CMK (cell line): ENCODE measurements around the gene ACAD11.
"Not testable (repeated sequence)": the region's sequence is repeated elsewhere in the genome, so short reads cannot be mapped to it uniquely, and the experiment has no call there.

Experiments
- DNase-seq: peaks from one replicate; pipeline ENCODE4 v3.0.0-alpha.2; 2010; ENCODE audit warnings: low read depth

The ACAD11 gene

DNA sequence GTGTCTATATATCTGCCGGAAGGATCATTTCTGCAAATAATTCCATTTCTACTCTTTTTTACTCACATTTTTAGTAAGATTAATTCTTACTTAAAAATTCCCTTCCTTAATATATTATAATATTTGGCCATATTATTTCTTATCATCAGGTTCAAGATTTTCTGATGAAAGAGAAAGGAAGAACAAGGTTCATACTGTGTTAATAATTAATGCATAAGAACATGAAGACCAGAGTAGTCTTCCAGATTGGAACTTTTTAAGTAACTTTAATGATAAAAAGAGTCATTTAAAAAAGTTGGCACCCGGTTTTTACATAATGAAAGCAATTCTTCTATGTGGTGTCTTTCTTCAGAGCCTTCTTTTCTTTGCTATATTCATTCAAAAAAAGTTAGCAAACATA lies 61.9 kb downstream of the ACAD11 start:
- DNase-seq, result no peak

DNA sequence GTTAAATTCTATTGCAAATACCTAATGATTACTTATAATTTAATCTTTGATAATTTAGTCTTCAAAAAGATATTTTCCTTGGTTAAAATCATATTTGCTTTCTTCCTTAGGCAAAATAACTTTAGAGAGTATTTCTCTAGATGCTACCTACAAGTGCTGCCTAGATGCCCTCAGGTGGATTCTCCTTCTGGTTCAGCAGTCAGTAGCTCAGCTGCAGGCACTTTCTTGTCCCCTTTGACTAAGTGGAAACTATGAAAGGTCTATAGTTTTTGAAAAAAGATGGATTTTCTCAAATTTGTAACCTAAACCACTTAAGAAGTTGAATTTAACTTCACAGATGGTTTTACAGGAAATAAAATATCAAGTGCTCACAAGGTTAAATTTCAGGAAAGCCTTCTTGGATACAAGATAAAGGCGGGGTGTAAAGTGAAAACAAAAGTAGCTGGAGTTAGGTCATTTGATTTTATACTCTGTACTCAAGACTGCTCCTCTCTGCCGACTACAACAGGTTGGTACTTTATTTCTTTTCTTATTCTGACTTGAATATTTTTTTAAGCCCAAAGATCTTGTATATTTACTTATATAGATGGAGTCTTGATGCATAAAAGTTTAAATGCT lies 62.7 kb downstream of the ACAD11 start, which contains the start of gene ACKR4:
Gene ACKR4 (plus strand): TSS at position 455 of the 618 bp plus-strand sequence. CDS start 3,128 bp downstream, outside the sequence.
- no peak for DNase-seq

DNA sequence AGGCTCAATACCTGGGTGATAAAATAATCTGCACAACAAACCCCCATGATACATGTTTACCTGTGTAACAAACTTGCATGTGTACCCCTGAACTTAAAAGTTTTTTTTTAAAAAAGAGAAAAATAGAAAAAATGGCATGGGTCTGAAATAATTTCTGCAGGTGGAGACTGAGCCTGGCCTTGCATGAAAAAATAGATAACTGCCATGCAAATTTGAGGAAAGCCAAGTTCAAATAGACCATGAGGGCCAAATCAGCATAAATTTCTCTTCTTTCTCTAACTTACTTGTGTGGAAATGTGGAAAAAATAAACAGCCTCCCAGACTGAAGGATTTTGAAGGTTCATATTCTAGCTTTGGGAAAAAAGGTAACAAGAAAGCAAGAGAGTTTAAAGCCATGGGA lies 63.3 kb downstream of the ACAD11 start:
- DNase-seq, result no peak

DNA sequence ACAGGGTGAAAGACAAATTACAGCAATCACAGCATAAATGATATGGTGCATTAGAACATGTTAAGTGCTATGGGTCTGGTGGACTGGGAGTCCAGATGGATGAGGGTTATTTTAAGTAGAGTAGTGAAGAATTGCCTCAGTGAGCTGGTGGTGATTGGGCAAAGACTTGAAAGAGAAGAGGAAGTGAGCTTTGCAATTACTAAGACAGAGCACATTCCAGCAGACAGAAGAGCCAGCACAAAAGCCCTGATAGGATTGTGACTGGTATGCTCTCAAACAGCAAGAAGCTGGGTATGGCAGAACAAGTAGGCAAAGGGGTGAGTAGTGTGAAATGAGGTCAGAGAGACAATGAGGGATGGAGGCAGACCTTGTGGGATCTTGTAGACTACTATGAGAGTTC lies 64.6 kb downstream of the ACAD11 start:
- DNase-seq, result no peak

DNA sequence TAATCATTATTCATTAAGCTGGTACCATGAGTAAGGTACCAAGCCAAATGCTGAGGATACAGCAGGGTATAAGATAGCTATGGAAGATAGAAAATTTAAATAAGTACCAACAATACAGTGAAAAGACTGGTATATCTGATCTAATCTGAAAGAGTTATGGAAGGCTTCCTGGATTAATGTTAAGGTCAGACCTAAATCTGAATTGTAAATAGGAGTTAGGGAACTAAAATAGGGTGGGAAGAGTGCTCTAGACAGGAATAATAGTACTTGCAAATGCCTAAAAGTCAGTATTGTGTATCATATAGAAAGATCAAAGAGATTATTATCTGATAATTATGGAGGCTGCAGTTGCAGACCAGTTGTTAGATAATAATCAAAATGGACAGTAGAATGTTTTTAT lies 65.1 kb downstream of the ACAD11 start:
- DNase-seq, result no peak

DNA sequence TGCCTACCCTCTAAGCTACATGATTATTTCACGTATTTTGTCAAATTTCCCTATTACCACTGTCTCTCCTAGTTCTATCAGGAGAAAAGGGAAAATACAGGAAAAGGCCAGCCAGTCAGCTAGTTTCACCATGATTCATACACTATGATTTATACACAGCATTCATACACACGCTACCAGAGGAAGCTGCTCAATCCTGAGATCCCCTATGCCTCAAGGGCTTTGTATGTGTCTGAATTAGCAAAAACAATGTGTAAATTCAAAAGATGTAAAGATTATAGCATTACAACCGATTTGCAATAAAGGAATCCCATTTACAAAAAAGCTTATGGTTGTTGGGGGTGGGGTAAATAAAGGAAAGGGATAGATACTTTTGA lies 65.7 kb downstream of the ACAD11 start:
- no peak for DNase-seq

DNA sequence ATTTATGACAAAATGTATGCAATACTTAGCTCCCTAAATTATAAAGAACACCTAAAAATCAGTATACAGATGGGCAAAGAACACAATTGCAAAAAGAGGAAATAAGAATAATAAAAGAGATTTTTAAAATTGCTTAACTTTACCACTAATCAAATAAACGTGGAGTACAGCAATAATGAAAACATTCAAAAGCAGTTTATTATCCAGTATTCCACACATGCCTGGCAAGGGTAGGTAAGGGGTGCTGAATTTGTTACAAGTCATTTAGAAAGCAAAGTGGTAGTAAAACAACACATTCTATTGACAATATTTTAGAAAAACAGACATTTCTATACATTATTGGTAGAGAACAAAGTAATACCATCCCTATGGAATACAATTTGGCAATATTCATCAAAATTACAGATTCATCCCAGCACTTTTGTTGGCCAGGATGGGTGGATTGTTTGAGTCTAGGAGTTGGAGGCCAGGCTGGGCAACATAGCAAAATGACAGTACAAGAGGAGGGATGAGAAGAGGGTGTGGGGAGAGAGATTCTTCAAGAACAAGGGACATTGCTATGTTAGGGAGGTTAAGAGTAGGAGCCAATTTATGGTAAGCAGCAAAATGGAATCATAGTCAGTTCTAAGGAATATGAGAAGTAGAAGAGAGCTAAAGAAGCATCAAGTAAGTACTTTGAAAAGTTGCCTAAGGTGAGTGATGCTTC lies 66.2 kb downstream of the ACAD11 start:
- no peak for DNase-seq

DNA sequence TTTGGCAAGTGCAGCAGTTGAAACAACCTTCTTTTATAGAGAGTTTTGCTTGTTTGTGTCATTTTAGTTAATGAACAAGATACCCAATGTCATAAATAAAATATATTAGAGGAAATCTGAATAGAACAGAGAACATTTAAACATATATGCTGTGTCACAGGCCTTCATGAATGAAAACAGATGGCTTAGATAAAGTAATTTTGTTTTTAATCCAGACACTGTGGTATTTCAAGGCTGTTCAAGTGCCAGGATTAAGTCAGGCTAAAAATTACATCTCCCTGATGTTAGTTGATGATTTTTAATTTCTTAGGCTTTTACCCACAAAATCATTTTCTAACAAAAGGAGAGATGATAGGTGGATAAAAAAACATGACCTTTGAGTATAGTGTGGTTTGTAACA lies 67.4 kb downstream of the ACAD11 start:
- no peak for DNase-seq

DNA sequence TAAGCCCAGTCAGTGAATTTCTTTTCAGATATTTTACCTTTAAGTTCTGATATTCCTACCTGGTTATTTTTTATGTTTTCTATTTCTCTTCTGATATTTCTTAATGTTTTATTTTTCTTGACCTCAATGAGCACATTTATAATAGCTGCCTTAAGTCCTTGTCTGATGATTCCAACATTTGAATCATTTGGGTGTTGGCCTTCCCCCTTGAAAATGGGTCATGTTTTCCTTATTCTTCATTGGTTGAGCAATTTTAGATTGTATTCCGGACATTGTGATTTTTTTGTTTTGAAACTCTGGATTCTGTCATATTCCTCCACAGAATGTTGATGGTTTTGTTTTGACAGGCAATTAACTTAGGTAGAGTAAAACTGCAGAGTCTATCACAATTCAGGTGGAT lies 72.2 kb downstream of the ACAD11 start:
- no peak for DNase-seq

DNA sequence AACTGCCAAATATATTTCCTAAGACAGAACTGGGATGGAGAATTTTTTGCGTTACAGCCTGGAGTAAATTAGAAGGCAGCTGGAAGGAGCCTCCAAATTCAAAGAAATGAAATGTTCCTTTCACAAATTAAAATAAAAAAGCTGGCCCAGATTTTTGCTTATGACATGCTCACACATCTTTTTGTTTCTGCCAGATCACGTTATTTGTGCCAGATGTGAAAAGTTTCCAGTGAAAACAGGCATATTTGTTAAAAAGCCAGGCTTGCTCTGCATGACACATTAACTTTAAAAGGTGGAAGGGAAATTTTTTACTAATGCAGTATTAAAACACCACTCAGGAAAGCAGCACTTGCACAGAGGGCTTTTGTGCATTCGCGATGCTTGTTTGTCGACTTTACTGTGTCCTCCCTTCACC lies 85.8 kb downstream of the ACAD11 start:
- DNase-seq, result no peak

DNA sequence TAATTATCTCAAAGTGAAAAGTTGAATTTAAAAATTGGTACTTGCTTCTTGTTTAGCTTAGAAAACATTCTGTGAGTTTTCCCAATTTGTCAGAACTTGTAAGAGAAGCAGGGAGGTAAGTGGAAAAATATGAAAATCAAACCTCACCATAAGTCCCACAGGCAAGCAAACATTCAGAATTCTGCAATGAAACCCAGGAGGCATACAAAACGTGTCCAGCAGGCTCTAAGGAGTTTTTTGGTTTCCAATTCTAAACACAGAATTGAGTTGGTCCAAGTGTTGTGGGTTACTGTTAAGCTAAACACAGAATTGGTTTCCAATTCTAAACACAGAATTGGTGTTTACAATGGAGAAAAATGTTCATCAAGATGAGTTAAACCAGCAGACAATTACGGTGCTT lies 89.6 kb downstream of the ACAD11 start:
- no peak for DNase-seq

DNA sequence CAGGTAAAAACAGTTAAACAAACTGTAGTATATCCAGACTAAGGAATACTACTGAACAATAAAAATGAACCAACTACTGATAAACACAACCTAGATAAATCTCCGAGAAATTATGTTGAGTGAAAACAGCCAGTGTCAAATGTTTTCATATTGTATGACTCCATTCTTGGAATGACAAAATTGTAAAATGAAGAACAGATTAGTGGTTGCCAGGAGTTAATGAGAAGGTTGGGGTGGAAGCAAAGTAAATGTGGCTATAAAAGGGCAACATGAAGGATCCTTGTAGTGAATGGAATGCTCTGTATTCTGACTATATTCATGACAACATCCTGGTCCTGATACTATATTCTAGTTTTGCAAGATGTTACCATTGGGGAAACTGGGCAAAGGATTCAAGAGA lies 90.0 kb downstream of the ACAD11 start:
- DNase-seq, result no peak

DNA sequence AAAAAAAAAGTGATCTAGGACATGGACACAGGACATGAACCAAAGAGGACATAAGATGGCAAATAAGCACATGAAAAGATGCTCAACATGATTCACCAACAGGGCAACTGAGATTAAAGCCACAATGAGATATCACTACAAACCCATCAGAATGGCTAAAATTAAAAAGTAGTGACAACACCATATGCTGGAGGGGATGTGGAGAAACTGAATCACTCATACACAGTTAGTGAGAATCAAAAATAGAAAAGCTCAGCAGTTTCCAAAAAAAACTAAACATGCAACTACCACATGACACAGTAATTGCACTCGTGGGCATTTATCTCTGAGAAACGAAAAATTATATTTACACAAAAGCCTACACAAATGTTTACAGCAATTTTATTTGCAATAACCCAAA lies 90.5 kb downstream of the ACAD11 start:
- no peak for DNase-seq

DNA sequence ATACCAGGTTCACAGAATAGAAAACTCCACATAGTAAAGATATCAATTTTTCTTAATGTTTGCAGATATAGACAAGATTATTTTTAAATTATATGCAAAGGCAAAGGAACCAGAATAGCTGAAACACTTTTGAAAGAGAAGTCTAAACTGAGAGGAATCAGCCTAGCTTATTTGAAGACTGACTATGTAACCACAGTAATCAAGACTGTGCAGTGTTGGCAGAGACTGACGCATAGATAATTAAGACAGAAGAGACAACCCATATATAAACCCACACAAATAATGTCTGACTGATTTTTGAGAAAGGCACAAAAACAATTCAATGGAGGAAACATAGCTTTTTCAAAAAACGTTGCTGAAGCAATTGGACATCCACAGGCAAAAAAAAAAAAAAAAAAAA lies 91.2 kb downstream of the ACAD11 start:
- no peak for DNase-seq

DNA sequence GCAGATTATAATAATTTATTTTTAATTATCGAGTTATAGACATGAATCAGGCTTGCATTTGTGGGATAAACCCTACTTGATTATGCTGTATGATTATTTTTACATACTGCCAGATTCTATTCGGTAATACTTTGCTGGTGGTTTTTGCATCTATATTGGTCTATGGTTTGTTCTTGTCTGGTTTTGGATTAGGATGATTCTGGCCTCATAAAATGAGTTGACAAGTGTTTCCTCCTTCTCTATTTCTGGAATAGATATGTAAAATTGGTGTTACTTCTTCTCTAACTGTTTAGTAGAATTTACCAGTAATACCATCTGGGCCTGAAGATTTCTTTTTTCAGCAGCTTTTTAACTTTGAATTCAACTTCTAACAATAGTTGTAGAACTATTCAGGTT lies 95.5 kb downstream of the ACAD11 start:
- DNase-seq, result no peak

DNA sequence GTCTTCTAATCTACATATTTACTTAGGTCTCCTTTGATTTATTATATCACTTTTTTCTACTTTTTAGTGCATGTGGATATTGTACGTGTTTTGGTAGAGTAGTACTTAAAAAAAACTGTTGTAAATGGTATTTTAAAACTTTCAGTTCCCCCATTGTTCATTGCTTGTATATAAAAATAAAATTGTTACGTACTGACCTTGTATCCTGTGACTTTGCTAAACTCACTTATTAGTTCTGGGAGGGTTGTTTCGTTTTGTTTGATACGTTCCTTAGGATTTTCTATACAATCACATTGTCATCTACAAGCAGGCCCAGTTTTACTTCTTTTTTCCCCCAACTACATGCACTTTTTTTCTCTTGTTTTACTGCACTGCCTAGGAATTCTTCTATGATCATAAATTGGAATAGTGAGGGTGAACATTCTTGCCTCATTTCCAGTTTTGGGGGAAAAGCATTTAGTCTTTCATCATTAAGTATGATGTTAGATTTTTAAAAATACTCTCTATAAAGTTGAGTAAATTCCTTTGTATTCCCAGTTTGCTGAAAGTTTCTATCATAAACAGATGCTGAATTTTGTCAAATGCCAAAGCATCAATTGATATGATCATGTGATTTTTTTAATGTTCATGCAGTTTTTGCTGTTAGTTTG lies 96.1 kb downstream of the ACAD11 start:
- DNase-seq, result no peak

DNA sequence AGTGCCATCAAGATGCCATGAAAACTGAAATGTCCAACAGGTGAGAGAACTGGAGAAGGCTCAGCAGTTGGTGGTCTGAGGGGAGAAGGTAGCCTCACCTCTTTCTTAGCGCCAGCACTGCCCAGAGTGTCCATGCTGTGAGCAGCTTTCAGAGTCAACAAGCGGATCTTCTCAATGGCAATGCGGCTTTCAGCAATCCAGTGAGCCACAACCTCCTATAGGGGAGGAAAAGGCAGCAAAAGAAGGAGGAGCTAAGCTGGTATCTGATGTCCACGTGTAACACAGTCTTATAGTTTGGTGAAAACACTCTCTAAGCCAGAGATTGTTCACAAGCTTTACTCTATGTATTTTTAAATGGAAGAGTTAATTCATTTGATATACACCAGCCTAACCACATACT lies 98.6 kb downstream of the ACAD11 start:
- DNase-seq, result no peak

DNA sequence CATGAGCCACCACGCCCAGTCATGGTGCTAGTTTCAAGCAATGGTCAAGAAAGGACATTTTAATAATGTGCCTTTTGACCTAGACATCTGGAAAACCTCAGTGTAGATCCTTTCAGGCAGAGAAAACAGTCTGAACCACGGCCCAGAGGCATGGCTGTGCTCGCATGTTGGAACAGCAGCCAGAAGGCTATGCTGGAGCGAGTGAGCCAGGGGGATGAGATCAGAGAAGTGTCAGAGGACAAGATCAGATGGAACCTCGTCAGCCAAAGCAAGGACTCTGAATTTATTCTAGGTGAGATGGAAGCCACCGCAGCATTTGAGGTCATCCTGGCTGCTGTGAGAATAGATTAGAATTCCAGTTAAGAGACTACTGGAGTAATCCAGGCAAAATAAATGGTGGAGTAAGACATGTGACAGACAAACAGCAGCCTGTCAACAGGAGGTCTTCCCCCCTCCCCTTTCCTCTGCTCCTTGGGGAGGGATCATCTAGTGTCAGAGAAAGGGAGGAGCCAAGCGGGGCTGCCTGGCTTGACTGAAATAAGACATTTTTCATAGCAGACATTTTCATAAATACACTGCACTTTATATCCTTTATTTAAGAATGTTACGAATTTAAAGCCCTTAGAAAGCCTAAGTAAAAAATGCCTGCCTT lies 103.0 kb downstream of the ACAD11 start:
- DNase-seq, result no peak

DNA sequence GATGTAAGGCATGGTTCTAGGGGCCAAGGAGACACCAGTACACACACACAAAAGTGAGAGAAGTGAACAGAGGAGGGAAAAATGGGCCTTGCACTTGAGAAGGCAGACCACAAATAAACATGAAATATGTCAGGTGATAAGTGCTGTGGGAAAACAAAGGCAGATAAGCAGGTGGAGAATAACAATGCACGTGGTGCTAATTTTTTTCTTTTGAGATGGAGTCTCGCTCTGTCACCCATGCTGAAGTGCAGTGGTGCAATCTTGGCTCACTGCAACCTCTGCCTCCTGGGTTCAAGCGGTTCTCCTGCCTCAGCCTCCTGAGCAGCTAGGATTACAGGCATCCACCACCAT lies 103.6 kb downstream of the ACAD11 start:
- not testable (repeated sequence) for DNase-seq

DNA sequence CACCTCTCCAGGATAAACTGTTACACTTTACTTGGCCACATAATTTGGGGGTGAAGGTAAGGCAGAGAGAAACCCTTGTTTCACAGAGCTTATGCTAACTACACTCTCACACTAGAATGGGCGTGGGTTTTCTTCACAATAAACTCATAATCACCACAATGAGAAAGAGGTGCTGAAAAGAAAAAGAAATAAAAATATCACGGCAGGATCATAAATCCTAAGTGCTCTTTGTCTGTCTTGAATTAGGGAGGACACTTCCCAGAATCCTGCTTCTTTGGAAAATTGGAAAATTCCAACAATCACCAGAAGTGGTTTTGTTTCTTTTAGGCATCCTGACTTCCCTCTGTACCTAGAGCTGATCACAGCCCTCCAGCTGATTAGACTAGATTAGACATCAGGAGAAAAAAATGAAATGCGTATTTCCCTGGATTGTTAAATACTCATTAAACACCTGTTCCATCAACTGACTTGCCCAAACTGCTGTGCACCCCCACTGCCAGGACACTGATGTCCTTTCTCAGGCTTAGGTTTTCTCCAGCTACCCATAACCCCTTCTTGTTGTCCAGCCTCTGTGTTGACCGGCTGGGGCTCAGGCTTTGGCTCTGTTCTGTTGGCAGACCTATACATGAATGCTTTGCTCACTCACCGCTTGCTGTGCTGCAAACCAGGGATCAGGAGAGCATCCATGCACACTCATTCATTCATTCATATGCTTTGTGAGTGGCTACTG lies 104.1 kb downstream of the ACAD11 start:
- DNase-seq, result no peak

DNA sequence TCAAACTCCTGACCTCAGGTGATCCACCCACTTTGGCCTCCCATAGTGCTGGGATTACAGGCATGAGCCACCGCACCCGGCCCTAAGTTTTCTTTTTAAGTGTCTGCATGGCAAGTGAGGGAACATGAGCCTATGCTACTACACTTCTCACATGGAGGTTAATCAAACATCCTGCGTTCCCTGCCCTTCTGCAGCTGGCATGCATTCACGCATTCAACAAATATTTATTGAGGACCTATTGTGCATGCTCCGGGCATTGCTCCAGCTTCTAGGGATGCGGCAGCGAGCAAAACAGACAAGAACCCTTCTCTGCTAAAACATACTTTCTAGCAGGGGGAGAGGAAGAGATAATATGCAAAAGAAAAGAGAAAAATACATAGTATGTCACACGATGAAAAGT lies 105.2 kb downstream of the ACAD11 start:
- no peak for DNase-seq

DNA sequence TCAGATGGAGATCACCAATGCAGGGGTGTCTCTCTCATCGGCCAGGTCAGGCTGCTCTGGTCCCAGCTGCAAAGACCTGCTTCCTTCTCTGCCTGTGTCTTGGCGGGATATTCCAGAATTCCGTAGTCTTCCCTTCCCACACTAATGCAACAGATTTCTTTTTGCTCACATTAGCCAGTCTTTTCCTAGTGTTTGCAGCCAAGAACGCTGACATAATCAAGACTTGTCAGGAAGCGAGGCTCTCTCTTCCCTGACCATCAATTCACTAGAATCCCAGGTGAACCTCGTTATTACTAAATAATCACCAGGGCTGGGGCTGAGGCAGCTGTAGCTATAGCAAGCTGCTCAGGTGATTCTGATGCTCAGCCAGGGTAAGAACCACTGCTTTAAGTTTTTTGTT lies 105.8 kb downstream of the ACAD11 start:
- no peak for DNase-seq
